Bronchial epithelial cell (primary cell): Measurements from ENCODE around the gene PMEPA1. TPM values are rescaled to one million over a fixed set of nuclear protein-coding genes. Genes with fewer than 3 reads are reported as not detected.

Source experiments
- DNase-seq: peaks from one replicate; pipeline ENCODE4 v3.0.0-alpha.2; 2010; ENCODE audit warnings: low read depth
- FAIRE-seq: peaks from 2 replicates; lab custom pipeline; 2011; peaks lifted over from hg19 to GRCh38; lab: Jason Lieb, UNC
- H3K27me3 ChIP-seq: 2 replicates; pipeline ENCODE4 v1.5.1; 2011; ENCODE audit warnings: low read length; ENCODE audit not compliant: control insufficient read depth, insufficient read depth
- H3K36me3 ChIP-seq: 2 replicates; pipeline ENCODE4 v1.5.1; 2011; ENCODE audit warnings: low read length; ENCODE audit not compliant: control insufficient read depth, insufficient read depth
- H3K4me3 ChIP-seq: 2 replicates; pipeline ENCODE4 v1.5.1; 2011; ENCODE audit warnings: mild to moderate bottlenecking, low read depth, low read length, control low read depth
- CTCF ChIP-seq: IDR thresholded peaks from 2 replicates; pipeline ENCODE4 v1.5.1; 2011; ENCODE audit warnings: mild to moderate bottlenecking, moderate library complexity, low read length, control low read depth, inconsistent platforms; ENCODE audit not compliant: insufficient read depth, severe bottlenecking
- total RNA-seq: library from RNA; depleted of rRNA; stranded (reverse); fragments of >200 nt; gene quantifications from 2 replicates; pipeline ENCODE4 v1.2.1, GENCODE V29; 2014

The PMEPA1 gene
- total RNA-seq, 1 donor from 2014 or later: 51.1 TPM

- TF ChIP-seq CTCF: no peak
- Histone ChIP-seq H3K4me3 (no peak overlapping the region), H3K36me3 (no peaks in the 10 kb centered on the region), H3K27me3 (peaks cover 3% of the 10 kb centered on the region)
- no peak for FAIRE-seq
- DNase-seq: no peak
These were observed 33.8 kb upstream of the PMEPA1 start for GRCh38 chr20:57743450-57744095.

GRCh38 chr20:57742507-57743181 is 32.8 kb upstream of the PMEPA1 start:
- Histone ChIP-seq H3K36me3 (no peaks in the 10 kb centered on the region), H3K27me3 (peaks cover 3% of the 10 kb centered on the region), H3K4me3 (no peak overlapping the region)
- DNase-seq (no peak), FAIRE-seq (no peak)
- no peak for TF ChIP-seq CTCF

GRCh38 chr20:57738484-57738883 is 28.7 kb upstream of the PMEPA1 start:
- TF ChIP-seq CTCF: no peak
- Histone ChIP-seq H3K27me3 (peaks cover 4% of the 10 kb centered on the region), H3K36me3 (no peaks in the 10 kb centered on the region), H3K4me3 (no peak overlapping the region)
- FAIRE-seq (no peak), DNase-seq (no peak)

GRCh38 chr20:57738053-57738452 is 28.2 kb upstream of the PMEPA1 start:
- Histone ChIP-seq H3K36me3 (no peaks in the 10 kb centered on the region), H3K27me3 (peaks cover 4% of the 10 kb centered on the region), H3K4me3 (no peak overlapping the region)
- FAIRE-seq (no peak), DNase-seq (no peak)
- no peak for TF ChIP-seq CTCF

GRCh38 chr20:57737349-57737748 is 27.5 kb upstream of the PMEPA1 start:
- no peak overlapping the region for H3K4me3 ChIP-seq
- DNase-seq: no peak
- H3K27me3 ChIP-seq: peaks cover 4% of the 10 kb centered on the region
- TF ChIP-seq CTCF: no peak
- FAIRE-seq: no peak
- H3K36me3 ChIP-seq: no peaks in the 10 kb centered on the region
